Spleen (tissue), 11 donors: ENCODE results near the gene HCFC1R1. TPM values are rescaled to one million over a fixed set of nuclear protein-coding genes. Genes with fewer than 3 reads are reported as not detected.

ENCODE experiments used
- DNase-seq: peaks from one replicate; pipeline ENCODE4 v3.0.0-alpha.2; 2020
- H3K27ac ChIP-seq, 8 donors: fragments of 200-600 bp; sonication (generic) in 7 of 8; 1 replicate in 4 of 8; 2 replicates in 4 of 8; pipeline versions ENCODE4 v1.5.0 to v1.8.0; 2016 to 2021; ENCODE audit warnings: inconsistent platforms in 4 of 8, mild to moderate bottlenecking in 4 of 8, moderate library complexity in 1 of 8
- H3K27me3 ChIP-seq, 7 donors: fragments of 200-600 bp; sonication (generic) in 6 of 7; replicated peaks in 1 of 7; 1 replicate in 4 of 7; 2 replicates in 3 of 7; pipeline versions ENCODE4 v1.5.0 to v1.8.0; 2016 to 2021; ENCODE audit warnings: inconsistent platforms in 3 of 7, mild to moderate bottlenecking in 1 of 7
- H3K36me3 ChIP-seq, 6 donors: fragments of 200-600 bp; sonication (generic) in 5 of 6; 1 replicate in 4 of 6; 2 replicates in 2 of 6; pipeline versions ENCODE4 v1.5.0 to v1.8.0; 2016 to 2021; ENCODE audit warnings: inconsistent platforms in 2 of 6
- H3K4me1 ChIP-seq, 6 donors: fragments of 200-600 bp; sonication (generic) in 5 of 6; 1 replicate in 3 of 6; 2 replicates in 3 of 6; pipeline versions ENCODE4 v1.5.0 to v1.8.0; 2016 to 2021; ENCODE audit warnings: inconsistent platforms in 3 of 6
- H3K4me3 ChIP-seq, 8 donors: fragments of 200-600 bp; sonication (generic) in 7 of 8; 1 replicate in 4 of 8; 2 replicates in 4 of 8; pipeline versions ENCODE4 v1.5.0 to v1.8.0; 2016 to 2021; ENCODE audit warnings: inconsistent platforms in 4 of 8, mild to moderate bottlenecking in 4 of 8, moderate library complexity in 2 of 8
- H3K9me3 ChIP-seq, 8 donors: fragments of 200-600 bp; sonication (generic) in 7 of 8; 1 replicate in 4 of 8; 2 replicates in 4 of 8; pipeline versions ENCODE4 v1.5.0 to v1.8.0; 2016 to 2021; ENCODE audit warnings: inconsistent platforms in 4 of 8
- POLR2A ChIP-seq, 3 donors: fragments of 450-650 bp; IDR thresholded peaks; one replicate each; pipeline ENCODE4 v1.5.1; 2017; ENCODE audit warnings: antibody characterized with exemption in 3 of 3, mild to moderate bottlenecking in 1 of 3
- POLR2AphosphoS5 ChIP-seq, 3 donors: sonication (generic); formaldehyde crosslinking; IDR thresholded peaks; one replicate each; pipeline ENCODE4 v1.5.1; 2017; ENCODE audit warnings: antibody characterized with exemption in 3 of 3
- WGBS, 5 donors: extraction: QIAGEN DNeasy Blood & Tissue Kit in 3 of 5; methylation state at CpG; one replicate each; pipeline versions ENCODE4 v1.1.5 to v1.1.7; 2013 to 2018; 5-methylcytosine and 5-hydroxymethylcytosine counted together
- intact Hi-C: fragments of 100-400 bp; cut with DNase I; formaldehyde crosslinking; loops from one replicate; pipeline ENCODE4 v1.15.0; 2023; ENCODE audit warnings: low total_unique reads
- polyA plus RNA-seq, 3 donors: library from polyadenylated mRNA; stranded (reverse); fragments of 200-250 nt; gene quantifications; one replicate each; pipeline ENCODE4 v1.2.1, GENCODE V29; 2013
- total RNA-seq, 7 donors: library from RNA; depleted of rRNA in 3 of 7; stranded (reverse); fragments of >200 nt in 3 of 7; fragmentation: NEBNext Ultra II Directional in 4 of 7; extraction: Animal tissue kit (Norgen Biotek cat#: 25700) in 4 of 7; gene quantifications; one replicate each; pipeline versions ENCODE4 v1.1.0 to v1.2.1, GENCODE V29; 2016 to 2021
- TF ChIP-seq, protein P1 (sequence below), 11 experiments: fragments of 200-600 bp in 7 of 11; fragments of 450-650 bp in 4 of 11; sonication (generic) in 4 of 11; IDR thresholded peaks in 8 of 11; conservative IDR thresholded peaks in 3 of 11; 1 replicate in 7 of 11; 2 replicates in 4 of 11; pipeline versions ENCODE4 v1.4.0 to v1.8.0; 2016 to 2021; ENCODE audit warnings: antibody characterized with exemption in 11 of 11, inconsistent platforms in 4 of 11, mild to moderate bottlenecking in 1 of 11
- donor health status: healthy with polysubstance abuse.
- donor health status: DM: no; HTN: no; CAD: no; lungs with moderate emphysema.
- donor health status: DM: no; HTN: no; CAD: no.
- donor health status: Bipolar disorder and iron deficiency.
- donor health status: healthy.
- donor health status: DM: no; HTN: no; CAD: no.
- donor health status: DM: yes; HTN: yes; CAD: no.

The HCFC1R1 gene
- total and polyA plus RNA-seq, 10 donors, result 15.5 to 74.5 (median 27.2) TPM

GRCh38 chr16:3028716-3029319 lies 5.1 kb upstream of the HCFC1R1 start:
- intact Hi-C loops, result no loop called here
- no peak overlapping the region for H3K4me3 ChIP-seq
- no peaks in the 10 kb centered on the region for H3K9me3 ChIP-seq
- peak overlapping the region in 1 of 8 donors; percentile 45 for H3K27ac ChIP-seq
- TF ChIP-seq POLR2AphosphoS5 (IDR thresholded peaks at IDR 0.05), result no peak
- TF ChIP-seq, protein P1, sequence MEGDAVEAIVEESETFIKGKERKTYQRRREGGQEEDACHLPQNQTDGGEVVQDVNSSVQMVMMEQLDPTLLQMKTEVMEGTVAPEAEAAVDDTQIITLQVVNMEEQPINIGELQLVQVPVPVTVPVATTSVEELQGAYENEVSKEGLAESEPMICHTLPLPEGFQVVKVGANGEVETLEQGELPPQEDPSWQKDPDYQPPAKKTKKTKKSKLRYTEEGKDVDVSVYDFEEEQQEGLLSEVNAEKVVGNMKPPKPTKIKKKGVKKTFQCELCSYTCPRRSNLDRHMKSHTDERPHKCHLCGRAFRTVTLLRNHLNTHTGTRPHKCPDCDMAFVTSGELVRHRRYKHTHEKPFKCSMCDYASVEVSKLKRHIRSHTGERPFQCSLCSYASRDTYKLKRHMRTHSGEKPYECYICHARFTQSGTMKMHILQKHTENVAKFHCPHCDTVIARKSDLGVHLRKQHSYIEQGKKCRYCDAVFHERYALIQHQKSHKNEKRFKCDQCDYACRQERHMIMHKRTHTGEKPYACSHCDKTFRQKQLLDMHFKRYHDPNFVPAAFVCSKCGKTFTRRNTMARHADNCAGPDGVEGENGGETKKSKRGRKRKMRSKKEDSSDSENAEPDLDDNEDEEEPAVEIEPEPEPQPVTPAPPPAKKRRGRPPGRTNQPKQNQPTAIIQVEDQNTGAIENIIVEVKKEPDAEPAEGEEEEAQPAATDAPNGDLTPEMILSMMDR (IDR thresholded peaks at IDR 0.05 in 8 of 11, conservative IDR thresholded peaks at IDR 0.05 in 3 of 11), result no peak
- TF ChIP-seq POLR2A (IDR thresholded peaks at IDR 0.05), result no peak
- peak; percentile 80 for DNase-seq
- 28 to 53% (median 41%) methylated on average over 6 to 15 of the region's 15 CpGs for WGBS, 5 donors
- H3K27me3 ChIP-seq, result peaks cover 0 to 58% (median 49%) of the 10 kb centered on the region in 7 donors
- peaks cover 10 to 71% (median 38%) of the 10 kb centered on the region in 6 donors for H3K4me1 ChIP-seq
- peaks cover 0 to 27% (median 18%) of the 10 kb centered on the region in 6 donors for H3K36me3 ChIP-seq

DNA sequence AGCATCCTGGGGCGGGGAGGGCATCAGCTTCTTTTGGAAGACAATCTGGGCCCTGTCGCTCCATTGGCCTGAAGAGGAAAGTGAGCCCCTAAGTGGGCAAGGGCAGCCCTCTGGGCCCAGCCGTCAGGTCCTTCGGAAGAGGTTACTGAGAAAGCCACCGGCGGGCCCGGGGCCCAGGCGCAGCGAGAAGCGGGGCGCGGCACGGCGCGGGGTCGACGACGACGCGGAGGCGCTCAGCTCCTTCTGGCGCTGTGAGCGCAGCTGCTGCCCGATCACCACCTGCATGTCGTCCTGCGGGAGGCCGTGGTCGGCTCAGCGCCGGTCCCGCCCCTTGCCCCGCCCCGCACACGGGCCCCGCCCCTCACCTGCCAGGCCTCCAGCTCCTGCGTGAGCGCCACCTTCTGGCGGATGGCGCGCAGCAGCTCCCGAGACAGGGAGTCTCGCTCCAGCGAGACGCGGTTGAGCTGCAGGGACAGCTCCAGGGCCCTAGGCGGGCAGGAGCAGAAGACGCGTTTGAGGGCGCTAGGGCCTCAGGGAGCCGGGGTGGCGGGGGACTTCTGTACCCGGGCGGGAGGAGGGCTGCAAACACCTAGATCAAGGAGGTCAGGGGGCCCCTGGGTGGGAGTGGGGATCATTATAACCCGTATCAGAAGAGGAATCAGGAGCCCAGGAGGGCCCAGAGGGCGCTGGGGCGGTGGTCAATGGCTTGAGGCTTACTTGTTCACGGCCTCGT lies 4.4 kb upstream of the HCFC1R1 start:
- DNase-seq, result peak; percentile 98
- peak overlapping the region in 4 of 8 donors; percentile 13 to 36 (median 16) for H3K4me3 ChIP-seq
- WGBS, 5 donors, result 8 to 23% (median 10%) methylated on average over 31 to 58 of the region's 58 CpGs
- no peaks in the 10 kb centered on the region for H3K9me3 ChIP-seq
- H3K4me1 ChIP-seq, result peaks cover 16 to 77% (median 44%) of the 10 kb centered on the region in 6 donors
- peaks cover 0 to 52% (median 44%) of the 10 kb centered on the region in 7 donors for H3K27me3 ChIP-seq
- H3K27ac ChIP-seq, result peak overlapping the region in 3 of 8 donors; percentile 8 to 45 (median 39)
- H3K36me3 ChIP-seq, result peaks cover 0 to 27% (median 18%) of the 10 kb centered on the region in 6 donors
- TF ChIP-seq, protein P1 (IDR thresholded peaks at IDR 0.05 in 8 of 11, conservative IDR thresholded peaks at IDR 0.05 in 3 of 11), result peak; percentile 66 to 98 (median 94)
- TF ChIP-seq POLR2A (IDR thresholded peaks at IDR 0.05), result no peak
- TF ChIP-seq POLR2AphosphoS5 (IDR thresholded peaks at IDR 0.05), result peak; percentile 68 to 85 (median 76)
- intact Hi-C loops, result no loop called here

- Histone ChIP-seq H3K4me1 (peaks cover 22 to 84% (median 52%) of the 10 kb centered on the region in 6 donors), H3K4me3 (no peak overlapping the region), H3K36me3 (peaks cover 0 to 27% (median 18%) of the 10 kb centered on the region in 6 donors), H3K9me3 (no peaks in the 10 kb centered on the region), H3K27me3 (peaks cover 0 to 45% (median 37%) of the 10 kb centered on the region in 7 donors), H3K27ac (no peak overlapping the region)
- intact Hi-C loops, result no loop called here
- TF ChIP-seq, protein P1 (IDR thresholded peaks at IDR 0.05 in 8 of 11, conservative IDR thresholded peaks at IDR 0.05 in 3 of 11), result no peak
- TF ChIP-seq POLR2AphosphoS5 (IDR thresholded peaks at IDR 0.05) (no peak), POLR2A (IDR thresholded peaks at IDR 0.05) (no peak)
- DNase-seq, result no peak
- WGBS, 5 donors, result 90 to 95% (median 94%) methylated on average over 8 of the region's 8 CpGs
Observed at GRCh38 chr16:3027489-3027795, 3.7 kb upstream of the HCFC1R1 start.
